GM23338 (cell line): Measurements from ENCODE around the gene RAP1GAP.

Experiments
- ZNF331 ChIP-seq: fragments of 250-450 bp; sonication (Bioruptor Pico); IDR thresholded peaks from 2 replicates; pipeline ENCODE4 v1.5.0; 2020; ENCODE audit warnings: low read depth, mild to moderate bottlenecking, moderate library complexity
- TF ChIP-seq, protein P1 (sequence below), 2 experiments: fragments of 200-600 bp in 1 of 2; sonication (generic) in 1 of 2; conservative IDR thresholded peaks; 2 replicates each; pipeline versions ENCODE4 v1.5.1 to v1.6.1; 2016 to 2017; ENCODE audit warnings: antibody characterized with exemption in 2 of 2, low read depth in 2 of 2, mild to moderate bottlenecking in 2 of 2, moderate library complexity in 1 of 2

DNA sequence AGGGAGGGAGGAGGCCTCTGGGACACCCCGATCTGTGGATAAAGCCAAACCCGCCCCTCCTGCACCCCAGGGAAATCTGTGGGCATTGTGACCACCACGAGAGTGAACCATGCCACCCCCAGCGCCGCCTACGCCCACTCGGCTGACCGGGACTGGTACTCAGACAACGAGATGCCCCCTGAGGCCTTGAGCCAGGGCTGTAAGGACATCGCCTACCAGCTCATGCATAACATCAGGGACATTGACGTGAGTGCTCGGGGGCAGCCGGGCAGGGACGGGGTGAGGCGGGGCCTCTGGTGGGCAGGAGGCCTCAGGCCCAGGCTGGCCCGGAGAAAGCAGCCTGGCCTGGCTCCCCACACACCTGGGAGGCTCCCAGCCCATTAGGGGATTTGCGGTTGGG lies 105.2 kb downstream of the RAP1GAP start:
- TF ChIP-seq, protein P1, sequence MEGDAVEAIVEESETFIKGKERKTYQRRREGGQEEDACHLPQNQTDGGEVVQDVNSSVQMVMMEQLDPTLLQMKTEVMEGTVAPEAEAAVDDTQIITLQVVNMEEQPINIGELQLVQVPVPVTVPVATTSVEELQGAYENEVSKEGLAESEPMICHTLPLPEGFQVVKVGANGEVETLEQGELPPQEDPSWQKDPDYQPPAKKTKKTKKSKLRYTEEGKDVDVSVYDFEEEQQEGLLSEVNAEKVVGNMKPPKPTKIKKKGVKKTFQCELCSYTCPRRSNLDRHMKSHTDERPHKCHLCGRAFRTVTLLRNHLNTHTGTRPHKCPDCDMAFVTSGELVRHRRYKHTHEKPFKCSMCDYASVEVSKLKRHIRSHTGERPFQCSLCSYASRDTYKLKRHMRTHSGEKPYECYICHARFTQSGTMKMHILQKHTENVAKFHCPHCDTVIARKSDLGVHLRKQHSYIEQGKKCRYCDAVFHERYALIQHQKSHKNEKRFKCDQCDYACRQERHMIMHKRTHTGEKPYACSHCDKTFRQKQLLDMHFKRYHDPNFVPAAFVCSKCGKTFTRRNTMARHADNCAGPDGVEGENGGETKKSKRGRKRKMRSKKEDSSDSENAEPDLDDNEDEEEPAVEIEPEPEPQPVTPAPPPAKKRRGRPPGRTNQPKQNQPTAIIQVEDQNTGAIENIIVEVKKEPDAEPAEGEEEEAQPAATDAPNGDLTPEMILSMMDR (conservative IDR thresholded peaks at IDR 0.05; ENCODE audit: low read depth in 2 of 2) = no peak
- no peak for TF ChIP-seq ZNF331 (CRISPR knock-in tag)
